ENCODE data around the gene M1AP.

M1AP gene

DNA sequence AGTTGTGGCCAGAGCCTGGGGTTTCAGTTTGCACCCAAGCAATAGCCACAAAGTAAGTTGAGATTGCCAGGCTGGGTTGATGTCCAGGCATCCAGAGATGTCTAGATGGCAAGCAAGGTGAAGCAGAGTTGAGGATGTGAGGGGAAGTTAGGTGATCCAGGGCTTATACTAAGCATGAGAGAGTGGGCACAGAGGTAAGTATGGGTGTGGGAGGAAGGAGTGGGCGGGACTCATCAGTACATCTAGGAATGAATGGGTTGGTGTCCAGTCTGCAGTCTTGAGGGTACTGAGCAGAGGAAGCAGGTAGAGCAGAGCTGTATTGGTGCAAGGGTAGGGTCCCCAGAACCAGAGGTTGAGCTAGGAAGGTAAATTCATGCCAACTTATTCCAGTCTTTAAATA, 7.4 kb upstream of the M1AP start:
- TF ChIP-seq, protein P1, sequence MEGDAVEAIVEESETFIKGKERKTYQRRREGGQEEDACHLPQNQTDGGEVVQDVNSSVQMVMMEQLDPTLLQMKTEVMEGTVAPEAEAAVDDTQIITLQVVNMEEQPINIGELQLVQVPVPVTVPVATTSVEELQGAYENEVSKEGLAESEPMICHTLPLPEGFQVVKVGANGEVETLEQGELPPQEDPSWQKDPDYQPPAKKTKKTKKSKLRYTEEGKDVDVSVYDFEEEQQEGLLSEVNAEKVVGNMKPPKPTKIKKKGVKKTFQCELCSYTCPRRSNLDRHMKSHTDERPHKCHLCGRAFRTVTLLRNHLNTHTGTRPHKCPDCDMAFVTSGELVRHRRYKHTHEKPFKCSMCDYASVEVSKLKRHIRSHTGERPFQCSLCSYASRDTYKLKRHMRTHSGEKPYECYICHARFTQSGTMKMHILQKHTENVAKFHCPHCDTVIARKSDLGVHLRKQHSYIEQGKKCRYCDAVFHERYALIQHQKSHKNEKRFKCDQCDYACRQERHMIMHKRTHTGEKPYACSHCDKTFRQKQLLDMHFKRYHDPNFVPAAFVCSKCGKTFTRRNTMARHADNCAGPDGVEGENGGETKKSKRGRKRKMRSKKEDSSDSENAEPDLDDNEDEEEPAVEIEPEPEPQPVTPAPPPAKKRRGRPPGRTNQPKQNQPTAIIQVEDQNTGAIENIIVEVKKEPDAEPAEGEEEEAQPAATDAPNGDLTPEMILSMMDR (IDR thresholded peaks at IDR 0.05; ENCODE audit: insufficient read depth, missing control alignments) = no peak
- FAIRE-seq (no peak), DNase-seq (ENCODE audit: insufficient read length, low spot score) (no peak)

- TF ChIP-seq, protein P1 (IDR thresholded peaks at IDR 0.05; ENCODE audit: insufficient read depth, missing control alignments) = no peak
- FAIRE-seq (no peak), DNase-seq (ENCODE audit: insufficient read length, low spot score) (peak; percentile 91)
Measured at GRCh38 chr2:74653985-74654882, 6.1 kb upstream of the M1AP start, which contains the start of gene SEMA4F. SEMA4F (plus strand) TSS chr2:74654247; CDS start chr2:74654377, 130 bp downstream.

DNA sequence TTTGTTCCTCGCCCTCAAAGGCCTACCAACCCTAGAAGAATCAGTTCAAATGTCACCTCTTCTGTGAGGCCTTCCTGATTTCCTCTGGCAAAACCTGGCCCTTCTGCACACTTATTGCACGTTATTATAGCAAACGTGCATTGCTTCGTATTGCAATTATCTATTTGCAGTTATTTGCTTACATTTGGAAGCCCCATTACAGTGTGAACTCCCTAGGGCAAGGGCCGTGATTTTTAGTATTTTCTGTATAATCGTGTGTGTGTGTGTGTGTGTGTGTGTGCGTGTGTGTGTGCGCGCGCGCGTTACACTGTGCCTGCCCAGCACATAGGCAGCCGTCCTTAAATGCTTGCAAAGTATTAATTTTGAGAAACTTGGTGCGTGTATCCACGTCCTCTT, 5.5 kb upstream of the M1AP start:
- TF ChIP-seq, protein P1 (IDR thresholded peaks at IDR 0.05; ENCODE audit: insufficient read depth, missing control alignments) = no peak
- DNase-seq (ENCODE audit: insufficient read length, low spot score) (no peak), FAIRE-seq (no peak)

GRCh38 chr2:74646834-74647482, 1.2 kb downstream of the M1AP start:
- FAIRE-seq = no peak
- DNase-seq (ENCODE audit: insufficient read length, low spot score) = no peak
- TF ChIP-seq, protein P1 (IDR thresholded peaks at IDR 0.05; ENCODE audit: insufficient read depth, missing control alignments) = no peak

DNA sequence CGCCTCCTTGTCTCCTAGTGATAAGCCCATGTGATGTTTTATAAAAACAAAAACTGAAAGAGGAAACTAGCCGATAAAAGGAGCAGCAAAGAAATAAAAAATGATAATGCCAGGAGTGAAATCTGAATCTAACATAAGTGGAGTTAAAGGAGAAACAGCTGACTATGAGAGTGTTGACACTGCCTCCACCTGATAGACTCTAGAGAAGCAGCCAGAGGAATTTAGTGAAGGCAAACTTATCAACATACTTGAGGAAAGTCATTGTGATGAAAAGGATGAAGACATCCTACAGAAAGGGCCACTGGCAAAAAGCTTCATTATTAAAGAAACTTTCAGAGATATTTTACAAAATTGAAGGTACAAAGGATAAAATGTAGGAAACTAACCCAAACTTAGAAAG, 1.9 kb downstream of the M1AP start:
- TF ChIP-seq, protein P1 (IDR thresholded peaks at IDR 0.05; ENCODE audit: insufficient read depth, missing control alignments) = no peak
- FAIRE-seq = no peak
- no peak for DNase-seq (ENCODE audit: insufficient read length, low spot score)

DNA sequence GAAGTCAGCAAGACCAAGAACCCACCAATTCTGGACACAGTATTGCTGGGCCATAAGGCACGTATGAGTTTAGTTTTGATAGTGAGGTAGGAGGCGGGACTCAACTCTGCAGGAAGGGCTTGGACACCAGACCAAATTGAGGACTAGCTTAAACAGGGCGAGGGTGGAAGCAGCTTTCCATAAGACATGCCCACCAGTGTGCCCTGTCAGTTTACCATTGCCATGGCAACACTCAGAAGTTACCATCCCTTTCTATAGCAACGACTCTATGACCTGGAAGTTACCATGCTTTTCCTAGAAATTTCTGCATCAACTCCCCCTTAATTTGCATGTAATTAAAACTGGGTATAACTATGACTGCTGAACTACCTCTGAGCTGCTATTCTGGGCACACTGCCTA, 2.8 kb downstream of the M1AP start:
- TF ChIP-seq, protein P1 (IDR thresholded peaks at IDR 0.05; ENCODE audit: insufficient read depth, missing control alignments) = no peak
- DNase-seq (ENCODE audit: insufficient read length, low spot score) = no peak
- no peak for FAIRE-seq

GRCh38 chr2:74639550-74639949, 8.6 kb downstream of the M1AP start:
- FAIRE-seq = no peak
- DNase-seq (ENCODE audit: insufficient read length, low spot score) = no peak
- TF ChIP-seq, protein P1 (IDR thresholded peaks at IDR 0.05; ENCODE audit: insufficient read depth, missing control alignments) = no peak

Measured in D721Med (cell line).